ENCODE data around the gene NEB.

NEB gene

DNA sequence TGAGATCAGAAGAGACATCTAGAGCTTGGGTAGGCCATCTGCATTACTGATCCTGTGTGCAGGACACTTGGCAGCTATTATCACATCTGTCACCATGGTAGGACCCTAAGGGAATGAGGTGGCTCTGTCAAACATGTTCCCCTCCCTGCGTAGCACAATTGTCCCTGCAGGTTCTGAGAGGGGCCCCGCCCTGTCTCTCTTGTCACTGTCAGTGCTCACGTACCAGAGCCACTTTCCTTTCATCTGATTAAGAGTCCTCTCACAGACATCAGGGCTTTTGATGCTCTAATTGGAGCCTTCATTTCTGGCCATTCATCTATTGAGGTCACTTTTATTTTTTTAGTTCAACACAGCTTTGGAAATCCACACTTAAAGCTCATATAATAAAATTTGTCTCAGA lies 38.5 kb downstream of the NEB start:
- DNase-seq, result no peak

GRCh38 chr2:151691631-151692030 lies 42.6 kb downstream of the NEB start:
- no peak for DNase-seq

DNA sequence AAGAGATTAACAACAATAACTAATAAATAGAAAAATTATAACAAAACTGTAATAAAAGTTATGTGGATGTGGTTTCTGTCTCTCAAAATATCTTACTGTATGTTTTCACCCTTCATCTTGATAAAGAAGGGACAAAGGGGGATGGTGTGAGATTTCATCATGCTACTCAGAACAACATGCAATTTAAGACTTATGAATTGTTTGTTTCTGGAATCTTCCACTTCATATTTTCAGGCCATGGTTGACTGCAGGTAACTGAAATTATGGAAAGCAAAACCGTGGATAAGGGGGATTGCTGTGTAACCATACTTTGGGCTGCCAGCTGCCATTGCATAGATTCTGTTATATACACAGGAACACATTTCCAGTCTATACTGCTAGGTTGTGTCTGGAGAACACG lies 45.6 kb downstream of the NEB start:
- no peak for DNase-seq

DNA sequence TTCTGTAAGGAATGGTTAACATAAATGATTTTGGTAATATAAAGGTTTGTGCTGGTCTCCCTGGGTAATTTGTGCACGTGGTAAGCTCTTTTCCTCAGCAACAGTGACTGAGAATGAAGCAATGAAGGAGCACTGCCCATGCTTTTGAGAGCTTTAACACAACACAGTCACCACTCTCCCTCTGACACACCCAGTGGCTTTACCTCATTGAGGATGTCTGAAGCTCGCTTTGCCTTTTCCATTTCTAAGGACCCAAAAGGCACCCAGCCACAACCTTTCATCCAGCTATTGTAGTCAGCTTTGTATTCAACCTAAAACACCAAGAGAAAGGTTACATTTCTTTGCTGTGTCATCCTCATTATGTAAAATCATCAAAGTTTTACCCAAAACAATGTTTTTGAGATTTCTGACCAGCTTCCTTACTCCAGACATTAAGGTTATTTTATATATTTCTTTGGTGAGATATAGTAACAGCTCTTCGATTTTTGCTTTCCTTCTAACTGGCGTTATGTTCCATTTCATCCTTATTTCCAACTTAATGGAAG lies 51.7 kb downstream of the NEB start:
- no peak for DNase-seq

DNA sequence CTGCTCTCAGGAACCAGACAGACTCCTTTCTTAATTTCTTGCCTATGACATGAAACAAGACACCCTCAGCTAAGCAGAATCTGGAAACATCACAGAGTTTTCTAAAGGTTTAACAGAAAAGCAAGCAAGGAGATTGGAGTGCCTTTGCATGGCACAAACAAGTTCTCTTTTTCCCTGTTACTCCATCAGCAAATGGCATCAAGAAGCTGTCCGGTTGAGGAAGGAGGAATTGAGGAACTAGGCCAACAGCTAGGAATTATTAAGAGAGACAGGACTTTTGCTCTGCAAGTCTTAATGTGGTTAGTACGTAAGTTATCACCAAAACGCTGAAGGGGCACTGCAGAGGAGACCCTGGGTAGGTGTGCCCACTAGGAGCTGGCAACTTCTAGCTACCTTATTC lies 53.2 kb downstream of the NEB start:
- DNase-seq, result no peak

GRCh38 chr2:151679994-151680393 lies 54.3 kb downstream of the NEB start:
- no peak for DNase-seq

GRCh38 chr2:151678849-151679248 lies 55.4 kb downstream of the NEB start:
- DNase-seq, result no peak

- DNase-seq, result no peak
Measured at GRCh38 chr2:151673016-151673415, 61.3 kb downstream of the NEB start.

DNA sequence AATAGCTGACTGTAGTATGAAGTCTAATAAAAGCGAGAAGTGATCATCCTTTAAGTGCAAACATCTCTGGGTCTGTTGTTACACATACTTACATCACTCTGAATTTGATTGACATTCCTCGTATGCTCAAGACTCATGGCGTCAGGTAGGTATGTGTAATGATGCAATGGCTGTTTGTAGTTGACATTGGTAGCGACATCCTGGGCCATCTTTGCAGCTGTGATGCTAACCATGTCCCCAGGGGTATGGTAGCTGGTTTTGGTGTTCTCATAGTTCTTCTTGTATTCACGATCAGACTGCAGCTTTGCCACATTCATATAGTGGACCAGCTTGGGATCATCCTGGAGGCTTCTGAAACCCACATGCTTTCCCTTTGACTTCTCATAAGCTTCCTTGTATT lies 62.0 kb downstream of the NEB start:
- DNase-seq, result no peak

- no peak for DNase-seq
Measured at GRCh38 chr2:151670846-151671597, 63.3 kb downstream of the NEB start.

DNA sequence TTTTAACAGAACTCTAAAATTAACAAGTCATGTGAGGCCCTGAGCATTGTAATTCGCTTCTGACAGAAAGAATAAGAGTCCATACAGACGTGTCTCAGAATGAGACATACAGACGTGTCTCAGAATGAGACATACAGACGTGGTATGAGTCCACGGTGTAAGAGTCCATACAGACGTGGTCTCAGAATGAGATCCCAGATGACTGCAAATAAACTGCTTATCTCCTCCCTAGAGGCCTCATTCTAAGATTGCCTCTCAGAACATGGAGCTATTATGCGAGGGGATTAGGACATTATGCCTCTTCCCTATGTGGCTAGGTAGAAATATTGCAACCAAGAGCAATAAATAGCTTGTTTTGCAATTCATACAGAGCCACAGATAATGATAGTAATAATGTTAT lies 63.9 kb downstream of the NEB start:
- no peak for DNase-seq

GRCh38 chr2:151669585-151670081 lies 64.6 kb downstream of the NEB start:
- no peak for DNase-seq

GRCh38 chr2:151668737-151669136 lies 65.5 kb downstream of the NEB start:
- no peak for DNase-seq

DNA sequence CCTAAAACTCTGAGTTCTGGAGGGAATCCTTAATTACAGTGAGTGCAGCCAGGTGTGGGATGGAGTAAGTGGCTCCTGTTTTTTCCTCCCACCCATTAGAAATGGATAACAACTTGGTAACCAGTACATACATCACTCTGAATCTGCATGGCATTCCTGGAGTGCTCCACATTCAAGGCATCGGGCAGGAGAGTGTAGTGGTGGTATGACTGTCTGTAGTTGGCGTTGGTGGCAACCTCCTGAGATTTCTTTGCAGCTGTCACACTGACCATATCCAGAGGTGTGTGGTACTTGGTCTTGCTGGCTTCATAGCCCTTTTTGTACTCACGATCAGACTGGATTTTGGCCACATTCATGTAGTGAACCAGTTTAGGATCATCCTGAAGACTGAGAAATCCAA lies 68.3 kb downstream of the NEB start:
- no peak for DNase-seq

DNA sequence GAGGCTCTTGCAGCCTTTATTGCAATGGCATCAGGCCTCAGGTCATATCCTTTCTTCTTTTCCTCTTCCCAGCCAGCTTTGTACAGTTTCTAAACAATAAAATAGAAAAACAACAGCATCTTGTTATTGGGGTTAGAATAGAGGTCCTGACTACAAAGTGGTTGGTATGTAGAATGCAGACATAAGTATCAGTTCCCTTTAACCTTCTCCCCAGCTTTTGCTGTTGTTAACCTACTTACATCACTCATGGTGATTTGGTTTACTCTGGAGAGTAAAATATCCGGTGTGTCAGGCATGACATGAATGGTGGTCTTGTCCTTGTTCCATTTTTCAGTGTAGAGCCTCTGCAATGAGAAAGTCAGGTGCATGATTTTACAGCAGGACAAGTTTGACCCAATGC lies 69.8 kb downstream of the NEB start:
- no peak for DNase-seq

- DNase-seq, result no peak
Measured at GRCh38 chr2:151661625-151662024, 72.7 kb downstream of the NEB start.

GRCh38 chr2:151658081-151658480 lies 76.2 kb downstream of the NEB start:
- no peak for DNase-seq

DNA sequence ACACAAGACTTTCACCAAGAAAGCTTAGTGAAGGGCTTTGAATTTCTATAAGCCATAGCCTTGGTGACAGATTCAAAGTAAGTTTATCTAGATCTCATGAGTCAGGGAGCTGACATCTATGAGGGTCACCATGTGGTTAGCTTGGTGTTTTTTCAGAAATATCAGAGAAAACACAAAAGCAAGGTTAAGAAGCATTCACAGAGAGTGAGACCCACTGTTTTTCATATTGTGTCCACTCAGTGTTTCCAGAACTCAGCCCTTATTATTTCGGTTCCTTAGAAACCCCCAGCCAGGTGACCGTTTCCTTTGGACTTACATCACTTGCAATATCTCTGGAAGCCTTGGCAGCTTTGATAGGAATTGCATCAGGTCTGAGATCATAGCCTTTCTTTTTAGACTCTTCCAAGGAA lies 76.6 kb downstream of the NEB start:
- DNase-seq, result no peak

DNA sequence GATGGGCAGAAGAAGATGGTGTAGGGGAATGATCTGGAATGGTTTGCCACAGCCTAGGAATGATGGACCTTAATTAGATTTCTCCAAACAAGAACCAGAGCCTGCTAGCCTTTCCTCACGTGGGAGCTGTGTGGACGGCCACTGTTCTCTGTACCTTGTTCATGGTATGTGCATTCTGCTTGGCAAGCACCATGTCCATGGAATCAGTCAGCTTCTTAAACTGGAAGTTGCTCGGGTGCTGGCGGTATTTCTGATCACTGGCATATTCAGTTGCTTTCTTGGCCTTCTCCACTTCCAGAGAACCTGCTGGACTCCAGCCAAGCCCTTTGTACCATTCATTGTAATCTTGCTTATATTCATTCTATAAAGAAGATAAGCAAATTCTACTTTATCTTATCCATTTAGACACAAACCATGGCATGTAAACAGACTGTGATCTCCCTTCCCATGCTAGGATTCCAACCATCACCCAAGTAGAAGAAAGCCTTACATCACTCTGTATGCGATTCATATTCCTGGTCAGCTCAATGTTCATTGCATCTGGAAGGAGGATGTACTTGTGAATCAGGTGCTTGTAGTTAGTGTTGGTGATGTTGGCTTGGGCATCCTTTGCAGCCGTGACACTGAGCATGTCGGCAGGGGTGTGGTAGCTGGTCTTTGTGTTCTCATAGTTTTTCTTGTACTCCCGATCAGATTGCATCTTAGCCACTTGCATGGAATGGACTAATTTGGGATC lies 78.4 kb downstream of the NEB start:
- DNase-seq, result no peak

DNA sequence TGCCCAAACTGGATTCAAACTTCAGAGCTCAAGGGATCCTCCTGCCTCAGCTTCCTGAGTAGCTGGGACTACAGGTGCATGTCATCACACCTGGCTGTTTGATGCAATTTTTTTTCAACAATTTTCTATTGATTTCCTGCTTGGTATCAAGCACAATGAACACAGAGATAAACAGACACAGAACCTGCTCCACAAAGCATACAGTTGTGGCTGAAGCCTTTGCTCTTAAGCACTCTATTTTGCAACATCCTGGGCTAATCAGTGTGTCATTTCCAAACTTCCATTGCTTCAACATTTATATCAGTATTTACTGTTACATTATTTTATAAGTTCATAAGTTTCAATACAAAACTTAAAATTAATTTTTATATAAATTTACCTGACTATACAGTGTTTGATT lies 79.4 kb downstream of the NEB start:
- no peak for DNase-seq

GRCh38 chr2:151654085-151654484 lies 80.2 kb downstream of the NEB start:
- no peak for DNase-seq

DNA sequence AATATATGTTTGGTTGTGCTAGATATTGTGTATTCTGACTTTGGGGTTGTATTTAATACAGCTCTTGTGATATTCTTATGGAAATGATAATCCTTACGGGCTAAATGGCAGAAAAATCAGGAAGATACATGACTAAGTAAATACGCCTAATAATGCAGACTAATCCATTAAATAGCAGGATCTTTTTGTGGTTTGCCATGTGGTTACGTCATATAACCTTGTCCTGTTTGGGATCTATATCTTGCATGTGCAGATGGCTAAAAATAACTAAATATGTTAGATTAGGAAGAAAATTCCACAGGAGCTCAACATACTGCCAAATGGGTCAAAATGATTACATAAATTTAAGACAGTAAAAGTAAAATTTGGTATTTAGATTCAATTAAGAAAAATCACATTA lies 83.0 kb downstream of the NEB start:
- no peak for DNase-seq

- no peak for DNase-seq
Measured at GRCh38 chr2:151650456-151650855, 83.8 kb downstream of the NEB start.

- DNase-seq, result no peak
Measured at GRCh38 chr2:151649966-151650365, 84.3 kb downstream of the NEB start.
